HepG2 (cell line): ENCODE measurements around the gene ZNF175. TPM values are rescaled to one million over a fixed set of nuclear protein-coding genes. Genes with fewer than 3 reads are reported as not detected.

ENCODE experiments used
- ATAC-seq: fragments of 200-7000 bp; cut with Tn5 transposase; 3 replicates; pipeline ENCODE4 v1.9.1; 2020; ENCODE audit warnings: mild to moderate bottlenecking, moderate library complexity
- BruUV-seq: library from RNA; stranded (reverse); fragments of 400-500 nt; replicated peaks from 2 replicates; lab custom pipeline; 2021; lab: Mats Ljungman, UMichigan
- CTCF ChIA-PET: fragments of 300-600 bp; formaldehyde crosslinking; extraction: SDS; loops from one replicate; lab custom pipeline; 2021; ENCODE audit warnings: low total read pairs, inconsistent platforms, low intra/inter-chr PET ratio; lab: Yijun Ruan, JAX
- POLR2A ChIA-PET: fragments of 350-600 bp; sonication (Branson Sonifier 250); formaldehyde crosslinking; loops from one replicate; lab custom pipeline; 2020; ENCODE audit warnings: antibody characterized with exemption, inconsistent platforms; lab: Yijun Ruan, JAX
- DNase-seq: peaks from one replicate; pipeline ENCODE4 v3.0.0-alpha.2; 2015; ENCODE audit warnings: low spot score
- FAIRE-seq: peaks from 3 replicates; lab custom pipeline; 2011; peaks lifted over from hg19 to GRCh38; lab: Jason Lieb, UNC
- H2AFZ ChIP-seq: one replicate; pipeline ENCODE4 v1.6.1; 2011; ENCODE audit warnings: low read length, inconsistent platforms
- H3K27ac ChIP-seq: fragments of 300-600 bp; 3 replicates; pipeline ENCODE4 v1.8.0; 2011; ENCODE audit warnings: mixed run types, mild to moderate bottlenecking, mixed read lengths, low read length, inconsistent platforms; ENCODE audit not compliant: insufficient read depth; ENCODE audit errors: extremely low read length
- H3K27me3 ChIP-seq, 2 experiments: fragments of 200-600 bp in 1 of 2; 2 replicates in 1 of 2; 3 replicates in 1 of 2; pipeline versions ENCODE4 v1.6.0 to v1.8.0; 2011; ENCODE audit warnings: low read length in 2 of 2, mild to moderate bottlenecking in 2 of 2, moderate library complexity in 2 of 2, inconsistent platforms in 1 of 2; ENCODE audit not compliant: insufficient read depth in 2 of 2, control insufficient read depth in 1 of 2
- H3K36me3 ChIP-seq, 2 experiments: fragments of 200-600 bp in 1 of 2; replicated peaks in 1 of 2; 2 replicates in 1 of 2; 3 replicates in 1 of 2; pipeline versions ENCODE4 v1.5.1 to v1.8.0; 2011; ENCODE audit warnings: low read length in 2 of 2, inconsistent platforms in 1 of 2; ENCODE audit not compliant: insufficient read depth in 2 of 2, control insufficient read depth in 1 of 2
- H3K4me1 ChIP-seq: 2 replicates; pipeline ENCODE4 v1.5.1; 2012; ENCODE audit warnings: low read length, inconsistent platforms; ENCODE audit not compliant: insufficient read depth
- H3K4me2 ChIP-seq: 2 replicates; pipeline ENCODE4 v1.6.0; 2011; ENCODE audit warnings: low read depth, low read length, inconsistent platforms
- H3K4me3 ChIP-seq, 3 experiments: fragments of 200-600 bp in 1 of 3; sonication (generic), shearing (Covaris generic) in 1 of 3; replicated peaks in 1 of 3; 2 replicates each; pipeline ENCODE4 v1.5.1; 2011 to 2016; ENCODE audit warnings: low read length in 3 of 3, inconsistent platforms in 2 of 3, low read depth in 2 of 3, mild to moderate bottlenecking in 2 of 3, control low read depth in 1 of 3, mixed read lengths in 1 of 3; ENCODE audit not compliant: insufficient read depth in 1 of 3
- H3K79me2 ChIP-seq: one replicate; pipeline ENCODE4 v1.6.1; 2011; ENCODE audit warnings: low read length, inconsistent platforms; ENCODE audit not compliant: insufficient read depth
- H3K9ac ChIP-seq: 2 replicates; pipeline ENCODE4 v1.6.0; 2011; ENCODE audit warnings: mild to moderate bottlenecking, low read depth, low read length, inconsistent platforms; ENCODE audit not compliant: insufficient read depth
- H3K9me3 ChIP-seq: 2 replicates; pipeline ENCODE4 v1.5.1; 2012; ENCODE audit warnings: mild to moderate bottlenecking, low read length
- H4K20me1 ChIP-seq: 2 replicates; pipeline ENCODE4 v1.6.0; 2011; ENCODE audit warnings: inconsistent platforms, mild to moderate bottlenecking, low read length, moderate library complexity; ENCODE audit not compliant: insufficient read depth
- FOXK1 ChIP-seq: sonication (generic); formaldehyde crosslinking; IDR thresholded peaks from 2 replicates; pipeline ENCODE4 v1.4.0; 2020; ENCODE audit warnings: low read depth, missing genetic modification reagents, borderline replicate concordance
- KLF16 ChIP-seq, 2 experiments: sonication (generic) in 1 of 2; formaldehyde crosslinking in 1 of 2; IDR thresholded peaks; 2 replicates each; pipeline versions ENCODE4 v1.6.1 to v1.8.0; 2016 to 2023; ENCODE audit warnings: missing genetic modification reagents in 2 of 2, missing compliant biosample characterization in 1 of 2
- MAFF ChIP-seq: IDR thresholded peaks from 2 replicates; pipeline ENCODE4 v1.6.1; 2011; ENCODE audit warnings: low read depth, low read length, improper control_type of control experiment
- MAX ChIP-seq: IDR thresholded peaks from 2 replicates; pipeline ENCODE4 v1.6.1; 2012; ENCODE audit warnings: inconsistent platforms
- MED8 ChIP-seq: sonication (generic); formaldehyde crosslinking; IDR thresholded peaks from 2 replicates; pipeline ENCODE4 v1.8.1; 2023; ENCODE audit warnings: mild to moderate bottlenecking, missing genetic modification reagents; ENCODE audit not compliant: insufficient replicate concordance
- REXO4 ChIP-seq: sonication (generic); formaldehyde crosslinking; IDR thresholded peaks from 2 replicates; pipeline ENCODE4 v1.8.0; 2022; ENCODE audit warnings: missing genetic modification reagents, mild to moderate bottlenecking, borderline replicate concordance
- TEAD2 ChIP-seq: sonication (generic); formaldehyde crosslinking; IDR thresholded peaks from 2 replicates; pipeline ENCODE4 v1.9.0; 2021; ENCODE audit warnings: missing genetic modification reagents
- ZFP36L1 ChIP-seq: sonication (generic); formaldehyde crosslinking; IDR thresholded peaks from 2 replicates; pipeline ENCODE4 v1.8.0; 2022; ENCODE audit warnings: mild to moderate bottlenecking, missing genetic modification reagents, moderate library complexity
- ZNF614 ChIP-seq: IDR thresholded peaks from 2 replicates; pipeline ENCODE4 v1.6.1; 2018; ENCODE audit warnings: missing biosample characterization, missing genetic modification reagents, inconsistent platforms, borderline replicate concordance
- ZNF646 ChIP-seq: sonication (generic); formaldehyde crosslinking; IDR thresholded peaks from 2 replicates; pipeline ENCODE4 v1.9.0; 2021; ENCODE audit warnings: mild to moderate bottlenecking, missing genetic modification reagents
- ZNF672 ChIP-seq: sonication (generic); formaldehyde crosslinking; IDR thresholded peaks from 2 replicates; pipeline ENCODE4 v1.8.1; 2022; ENCODE audit warnings: missing genetic modification reagents
- WGBS: methylation state at CpG from one replicate; pipeline ENCODE4 v1.1.6; 2017; ENCODE audit warnings: low lambda C conversion rate; 5-methylcytosine and 5-hydroxymethylcytosine counted together
- in situ Hi-C: cut with HindIII; loops from 2 replicates; pipeline ENCODE4 v1.10.0; 2017; ENCODE audit warnings: low pct_unique_long_range_greater_than_20kb; ENCODE audit not compliant: extremely low pct_ligation_motif_present
- intact Hi-C: fragments of 100-400 bp; cut with micrococcal nuclease; formaldehyde crosslinking; loops from one replicate; pipeline ENCODE4 v1.10.0; 2022; ENCODE audit not compliant: unreplicated experiment
- polyA plus RNA-seq, 8 experiments: library from polyadenylated mRNA; depleted of rRNA in 3 of 8; stranded (reverse) in 7 of 8; unstranded in 1 of 8; fragments of >200 nt; fragmentation: Illumina TruSeq in 4 of 8; extraction: Trizol in 4 of 8; gene quantifications; 2 replicates each; pipeline versions ENCODE4 v1.2.1 to v1.2.3, GENCODE V29; 2011 to 2016; ENCODE audit warnings: low read depth in 4 of 8, missing spikeins in 1 of 8, mixed read lengths in 1 of 8; ENCODE audit not compliant: insufficient read depth in 1 of 8
- total RNA-seq, 5 experiments: library from RNA; depleted of rRNA; stranded (reverse); fragments of >200 nt; fragmentation: Illumina TruSeq; extraction: Trizol; gene quantifications; 2 replicates each; pipeline ENCODE4 v1.2.3, GENCODE V29; 2016; ENCODE audit warnings: low read depth in 1 of 5
- TF ChIP-seq, protein P1 (sequence below): sonication (generic); formaldehyde crosslinking; IDR thresholded peaks from 2 replicates; pipeline ENCODE4 v1.8.0; 2022; ENCODE audit warnings: missing genetic modification reagents, mild to moderate bottlenecking, borderline replicate concordance
- TF ChIP-seq, protein P2 (sequence below): sonication (generic); formaldehyde crosslinking; IDR thresholded peaks from 2 replicates; pipeline ENCODE4 v1.4.0; 2020; ENCODE audit warnings: missing genetic modification reagents, mild to moderate bottlenecking, borderline replicate concordance

The ZNF175 gene
- total and polyA plus RNA-seq, 2 of the 13 experiments (the other 11 are each of a cell fraction or from before 2014, with no cell fraction given): 1.2 to 1.5 TPM

DNA sequence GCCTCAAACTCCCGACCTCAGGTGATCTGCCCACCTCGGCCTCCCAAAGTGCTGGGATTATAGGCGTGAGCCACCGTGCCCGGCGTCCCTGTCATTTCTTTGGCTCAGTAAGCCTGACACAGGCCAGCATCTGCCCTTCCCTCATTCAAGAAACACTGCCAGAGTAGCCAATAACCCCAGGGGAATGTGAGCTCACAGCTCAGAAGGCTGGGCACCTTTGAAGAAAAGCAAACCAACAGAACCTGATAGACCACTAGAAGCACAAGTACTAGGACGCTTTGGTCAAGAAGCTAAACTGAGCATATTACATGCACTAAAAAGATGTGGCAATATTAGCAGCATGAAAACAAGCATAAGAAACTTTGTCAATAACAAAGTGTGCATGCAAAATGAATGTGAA, 44.9 kb downstream of the ZNF175 start (continued):
- TF ChIP-seq ZNF646 (CRISPR knock-in tag) (no peak), REXO4 (no peak), ZFP36L1 (CRISPR knock-in tag) (no peak), MAX (no peak), KLF16 (CRISPR knock-in tag; IDR thresholded peaks at IDR 0.05) (no peak)

DNA sequence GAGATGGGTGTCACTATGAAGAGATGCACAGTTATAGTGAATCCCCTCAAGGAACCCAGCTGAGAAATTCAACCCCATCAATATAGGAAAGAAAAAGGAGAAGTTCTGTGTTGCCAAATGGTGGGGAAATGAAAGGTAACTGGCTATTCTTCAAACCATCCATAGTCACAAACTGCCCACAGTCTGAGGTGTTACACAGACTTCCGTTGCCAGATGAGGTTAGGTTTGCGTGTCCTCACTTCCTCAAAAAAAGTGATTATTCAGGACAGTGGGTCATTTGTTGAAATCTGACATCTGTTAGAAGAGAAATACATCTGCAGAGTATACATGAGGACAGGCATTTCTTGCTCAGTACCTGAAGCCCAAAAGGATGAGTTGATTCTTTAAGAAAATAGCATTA, 50.1 kb downstream of the ZNF175 start:
- no peak overlapping the region for H3K27ac ChIP-seq
- no peaks in the 10 kb centered on the region for H3K4me1 ChIP-seq
- ATAC-seq (no peak), DNase-seq (no peak), FAIRE-seq (no peak)
- ChIA-PET CTCF (no interaction called here), POLR2A (no interaction called here)
- intact Hi-C loops (no loop called here), in situ Hi-C loops (no loop called here)
- no peaks in the 10 kb centered on the region for H3K79me2 ChIP-seq
- no peaks in the 10 kb centered on the region for H3K36me3 ChIP-seq
- H3K4me2 ChIP-seq: no peak overlapping the region
- BruUV-seq: no TSS peak
- no peak overlapping the region for H3K4me3 ChIP-seq
- no peaks in the 10 kb centered on the region for H4K20me1 ChIP-seq
- H3K9me3 ChIP-seq: no peaks in the 10 kb centered on the region
- WGBS: 25% methylated on average over 2 of the region's 2 CpGs
- H3K9ac ChIP-seq: no peak overlapping the region
- H2AFZ ChIP-seq: no peak overlapping the region
- 0 out of 5 replicates have a peak, but pooled peaks cover 0 to 12% of the 10 kb centered on the region in 2 experiments for H3K27me3 ChIP-seq
- TF ChIP-seq MAFF (no peak), ZNF672 (CRISPR knock-in tag) (no peak), TEAD2 (no peak), ZNF614 (CRISPR knock-in tag) (no peak), MED8 (no peak), FOXK1 (no peak)
- TF ChIP-seq, protein P1, sequence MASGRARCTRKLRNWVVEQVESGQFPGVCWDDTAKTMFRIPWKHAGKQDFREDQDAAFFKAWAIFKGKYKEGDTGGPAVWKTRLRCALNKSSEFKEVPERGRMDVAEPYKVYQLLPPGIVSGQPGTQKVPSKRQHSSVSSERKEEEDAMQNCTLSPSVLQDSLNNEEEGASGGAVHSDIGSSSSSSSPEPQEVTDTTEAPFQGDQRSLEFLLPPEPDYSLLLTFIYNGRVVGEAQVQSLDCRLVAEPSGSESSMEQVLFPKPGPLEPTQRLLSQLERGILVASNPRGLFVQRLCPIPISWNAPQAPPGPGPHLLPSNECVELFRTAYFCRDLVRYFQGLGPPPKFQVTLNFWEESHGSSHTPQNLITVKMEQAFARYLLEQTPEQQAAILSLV (CRISPR knock-in tag): no peak
- TF ChIP-seq, protein P2, sequence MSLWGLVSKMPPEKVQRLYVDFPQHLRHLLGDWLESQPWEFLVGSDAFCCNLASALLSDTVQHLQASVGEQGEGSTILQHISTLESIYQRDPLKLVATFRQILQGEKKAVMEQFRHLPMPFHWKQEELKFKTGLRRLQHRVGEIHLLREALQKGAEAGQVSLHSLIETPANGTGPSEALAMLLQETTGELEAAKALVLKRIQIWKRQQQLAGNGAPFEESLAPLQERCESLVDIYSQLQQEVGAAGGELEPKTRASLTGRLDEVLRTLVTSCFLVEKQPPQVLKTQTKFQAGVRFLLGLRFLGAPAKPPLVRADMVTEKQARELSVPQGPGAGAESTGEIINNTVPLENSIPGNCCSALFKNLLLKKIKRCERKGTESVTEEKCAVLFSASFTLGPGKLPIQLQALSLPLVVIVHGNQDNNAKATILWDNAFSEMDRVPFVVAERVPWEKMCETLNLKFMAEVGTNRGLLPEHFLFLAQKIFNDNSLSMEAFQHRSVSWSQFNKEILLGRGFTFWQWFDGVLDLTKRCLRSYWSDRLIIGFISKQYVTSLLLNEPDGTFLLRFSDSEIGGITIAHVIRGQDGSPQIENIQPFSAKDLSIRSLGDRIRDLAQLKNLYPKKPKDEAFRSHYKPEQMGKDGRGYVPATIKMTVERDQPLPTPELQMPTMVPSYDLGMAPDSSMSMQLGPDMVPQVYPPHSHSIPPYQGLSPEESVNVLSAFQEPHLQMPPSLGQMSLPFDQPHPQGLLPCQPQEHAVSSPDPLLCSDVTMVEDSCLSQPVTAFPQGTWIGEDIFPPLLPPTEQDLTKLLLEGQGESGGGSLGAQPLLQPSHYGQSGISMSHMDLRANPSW: no peak
